ENCODE measurements around the gene PDP2.
"Not testable (repeated sequence)": the region's sequence is repeated elsewhere in the genome, so short reads cannot be mapped to it uniquely, and the experiment has no call there.

Gene PDP2

GRCh38 chr16:66858740-66859396 is 21.4 kb upstream of the PDP2 start:
- WGBS (ENCODE audit: insufficient coverage), result 59% methylated on average over 3 of the region's 4 CpGs
- Histone ChIP-seq H3K4me3 (ENCODE audit: control insufficient read depth in 1 of 7, extremely low read depth in 1 of 7, insufficient read depth in 4 of 7, low read depth in 2 of 7, low read length in 6 of 7) (no peak overlapping the region), H3K27ac (ENCODE audit: insufficient read depth in 1 of 2, low read depth in 1 of 2, low read length in 2 of 2, poor library complexity in 1 of 2, severe bottlenecking in 2 of 2) (no peak overlapping the region), H3K4me1 (ENCODE audit: control extremely low read depth in 1 of 4, control insufficient read depth in 4 of 4, insufficient read depth in 4 of 4, low read length in 3 of 4) (peaks cover 0 to 3% (median under 1%) of the 10 kb centered on the region in 4 experiments), H3K9me3 (ENCODE audit: control extremely low read depth in 1 of 5, control insufficient read depth in 4 of 5, insufficient read depth in 2 of 5, low read depth in 1 of 5, low read length in 4 of 5) (no peaks in the 10 kb centered on the region), H3K36me3 (ENCODE audit: control insufficient read depth in 4 of 4, insufficient read depth in 4 of 4, low read length in 3 of 4) (no peaks in the 10 kb centered on the region), H3K27me3 (replicated peaks in 2 of 5; ENCODE audit: control insufficient read depth in 4 of 5, insufficient read depth in 5 of 5, low read length in 4 of 5) (peaks cover 0 to 6% (median 0%) of the 10 kb centered on the region in 5 experiments)
- no peak for DNase-seq
- ChIA-PET CTCF (interaction anchor here (1.0 to 2.4 kb wide), 3 partner anchors 9 to 26 kb away, joined by 3 to 10 read pairs (median 9); no protein-coding TSS in a partner anchor), POLR2A (interaction anchor here (0.6 kb wide), 1 partner anchor 74 kb away, joined by 3 read pairs; no protein-coding TSS in a partner anchor)

DNA sequence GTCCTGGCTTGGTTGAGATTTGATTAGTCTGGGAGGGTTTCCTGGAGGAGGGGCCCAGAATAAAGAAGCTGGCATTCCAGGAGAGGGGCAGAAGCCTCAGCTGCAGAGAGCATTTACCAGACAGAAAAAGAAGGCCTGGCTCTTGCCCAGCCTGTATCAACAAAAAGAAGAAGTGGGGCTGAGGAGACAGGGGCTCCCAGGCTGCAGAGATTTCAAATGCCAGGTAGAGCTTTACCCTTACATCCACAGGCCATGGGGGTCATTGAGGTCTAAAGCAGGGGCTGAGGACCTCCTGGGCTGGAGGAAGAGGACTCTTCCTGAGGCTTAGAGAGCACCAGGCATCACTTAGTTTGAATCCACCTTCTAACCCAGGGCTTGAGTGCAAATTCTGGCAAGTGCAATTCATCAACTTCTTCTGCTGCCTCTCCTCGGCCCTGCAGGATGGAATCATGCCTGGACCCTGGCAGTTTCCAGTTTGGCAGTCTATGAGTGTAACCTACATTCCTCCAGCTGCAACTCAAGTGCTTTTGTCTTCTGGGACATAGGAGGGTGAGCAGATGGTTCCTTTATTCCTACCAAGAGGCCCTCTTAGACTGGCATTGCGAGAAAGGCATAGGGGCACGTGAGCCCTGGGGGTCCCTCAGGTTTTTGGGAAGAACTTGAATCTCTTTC is 20.8 kb upstream of the PDP2 start:
- peaks cover 0 to 4% (median 0%) of the 10 kb centered on the region in 5 experiments for H3K27me3 ChIP-seq (replicated peaks in 2 of 5; ENCODE audit: control insufficient read depth in 4 of 5, insufficient read depth in 5 of 5, low read length in 4 of 5)
- 87% methylated on average over 3 of the region's 3 CpGs for WGBS (ENCODE audit: insufficient coverage)
- no peak overlapping the region for H3K4me3 ChIP-seq (ENCODE audit: control insufficient read depth in 1 of 7, extremely low read depth in 1 of 7, insufficient read depth in 4 of 7, low read depth in 2 of 7, low read length in 6 of 7)
- no peak for DNase-seq
- ChIA-PET POLR2A (no interaction called here), CTCF (interaction anchor here (1.0 to 2.4 kb wide), 4 partner anchors 8 to 29 kb away, joined by 3 to 10 read pairs (median 6); partner anchors contain the start of gene NAE1)
- H3K4me1 ChIP-seq (ENCODE audit: control extremely low read depth in 1 of 4, control insufficient read depth in 4 of 4, insufficient read depth in 4 of 4, low read length in 3 of 4), result peaks cover 0 to 3% (median under 1%) of the 10 kb centered on the region in 4 experiments
- H3K9me3 ChIP-seq (ENCODE audit: control extremely low read depth in 1 of 5, control insufficient read depth in 4 of 5, insufficient read depth in 2 of 5, low read depth in 1 of 5, low read length in 4 of 5), result no peaks in the 10 kb centered on the region
- H3K36me3 ChIP-seq (ENCODE audit: control insufficient read depth in 4 of 4, insufficient read depth in 4 of 4, low read length in 3 of 4), result no peaks in the 10 kb centered on the region
- H3K27ac ChIP-seq (ENCODE audit: insufficient read depth in 1 of 2, low read depth in 1 of 2, low read length in 2 of 2, poor library complexity in 1 of 2, severe bottlenecking in 2 of 2), result no peak overlapping the region

- H3K27ac ChIP-seq (ENCODE audit: insufficient read depth in 1 of 2, low read depth in 1 of 2, low read length in 2 of 2, poor library complexity in 1 of 2, severe bottlenecking in 2 of 2), result no peak overlapping the region
- H3K4me3 ChIP-seq (ENCODE audit: control insufficient read depth in 1 of 7, extremely low read depth in 1 of 7, insufficient read depth in 4 of 7, low read depth in 2 of 7, low read length in 6 of 7), result no peak overlapping the region
- H3K4me1 ChIP-seq (ENCODE audit: control extremely low read depth in 1 of 4, control insufficient read depth in 4 of 4, insufficient read depth in 4 of 4, low read length in 3 of 4), result peaks cover 0 to 3% (median under 1%) of the 10 kb centered on the region in 4 experiments
- no peaks in the 10 kb centered on the region for H3K27me3 ChIP-seq (replicated peaks in 2 of 5; ENCODE audit: control insufficient read depth in 4 of 5, insufficient read depth in 5 of 5, low read length in 4 of 5)
- DNase-seq, result no peak
- H3K9me3 ChIP-seq (ENCODE audit: control extremely low read depth in 1 of 5, control insufficient read depth in 4 of 5, insufficient read depth in 2 of 5, low read depth in 1 of 5, low read length in 4 of 5), result no peaks in the 10 kb centered on the region
- WGBS (ENCODE audit: insufficient coverage), result 98% methylated on average over 7 of the region's 8 CpGs
- ChIA-PET CTCF (interaction anchor here (0.8 to 1.5 kb wide), 3 partner anchors 13 to 32 kb away, joined by 4 to 5 read pairs (median 5); partner anchors contain the start of genes CA7 and NAE1), POLR2A (no interaction called here)
- no peaks in the 10 kb centered on the region for H3K36me3 ChIP-seq (ENCODE audit: control insufficient read depth in 4 of 4, insufficient read depth in 4 of 4, low read length in 3 of 4)
Observed at GRCh38 chr16:66862023-66862520, 18.2 kb upstream of the PDP2 start.

GRCh38 chr16:66863707-66864106 is 16.6 kb upstream of the PDP2 start:
- H3K27ac ChIP-seq (ENCODE audit: insufficient read depth in 1 of 2, low read depth in 1 of 2, low read length in 2 of 2, poor library complexity in 1 of 2, severe bottlenecking in 2 of 2), result no peak overlapping the region
- H3K36me3 ChIP-seq (ENCODE audit: control insufficient read depth in 4 of 4, insufficient read depth in 4 of 4, low read length in 3 of 4), result no peaks in the 10 kb centered on the region
- no peaks in the 10 kb centered on the region for H3K9me3 ChIP-seq (ENCODE audit: control extremely low read depth in 1 of 5, control insufficient read depth in 4 of 5, insufficient read depth in 2 of 5, low read depth in 1 of 5, low read length in 4 of 5)
- H3K4me1 ChIP-seq (ENCODE audit: control extremely low read depth in 1 of 4, control insufficient read depth in 4 of 4, insufficient read depth in 4 of 4, low read length in 3 of 4), result peaks cover 0 to 3% (median under 1%) of the 10 kb centered on the region in 4 experiments
- no peaks in the 10 kb centered on the region for H3K27me3 ChIP-seq (replicated peaks in 2 of 5; ENCODE audit: control insufficient read depth in 4 of 5, insufficient read depth in 5 of 5, low read length in 4 of 5)
- DNase-seq, result no peak
- no peak overlapping the region for H3K4me3 ChIP-seq (ENCODE audit: control insufficient read depth in 1 of 7, extremely low read depth in 1 of 7, insufficient read depth in 4 of 7, low read depth in 2 of 7, low read length in 6 of 7)
- POLR2A ChIA-PET, result no interaction called here
- CTCF ChIA-PET, result interaction anchor here (1.5 to 1.7 kb wide), 2 partner anchors 17 to 20 kb away, joined by 5 read pairs; partner anchors contain the start of gene CA7

DNA sequence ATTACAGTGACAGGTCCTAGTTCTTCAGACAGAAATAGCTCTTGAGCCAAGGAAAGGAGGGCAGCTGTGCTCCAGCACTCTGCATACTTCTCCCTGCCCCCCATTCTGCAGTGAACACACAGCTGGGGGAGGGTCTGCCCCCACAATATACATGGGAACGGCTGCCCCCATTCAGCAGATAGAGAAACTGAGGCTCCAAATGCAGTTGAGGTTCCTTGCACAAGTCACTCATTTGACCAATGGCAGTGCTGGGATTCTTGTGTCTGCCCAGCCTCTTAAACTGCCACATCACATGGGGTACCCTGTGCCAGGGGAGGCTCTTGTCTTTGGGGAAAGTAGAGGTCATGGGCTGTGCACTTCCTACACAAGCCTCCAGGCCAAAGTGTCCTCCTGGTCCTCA is 10.9 kb upstream of the PDP2 start:
- WGBS (ENCODE audit: insufficient coverage), result 100% methylated on average over 1 of the region's 1 CpG
- H3K27me3 ChIP-seq (replicated peaks in 2 of 5; ENCODE audit: control insufficient read depth in 4 of 5, insufficient read depth in 5 of 5, low read length in 4 of 5), result no peaks in the 10 kb centered on the region
- no peak for DNase-seq
- peaks cover 0 to 13% (median 10%) of the 10 kb centered on the region in 4 experiments for H3K4me1 ChIP-seq (ENCODE audit: control extremely low read depth in 1 of 4, control insufficient read depth in 4 of 4, insufficient read depth in 4 of 4, low read length in 3 of 4)
- H3K27ac ChIP-seq (ENCODE audit: insufficient read depth in 1 of 2, low read depth in 1 of 2, low read length in 2 of 2, poor library complexity in 1 of 2, severe bottlenecking in 2 of 2), result no peak overlapping the region
- ChIA-PET CTCF (interaction anchor here (2.2 to 7.2 kb wide), 6 partner anchors 12 to 50 kb away, joined by 6 to 91 read pairs (median 45); partner anchors contain the start of genes CA7, NAE1 and PDP2), POLR2A (no interaction called here)
- H3K9me3 ChIP-seq (ENCODE audit: control extremely low read depth in 1 of 5, control insufficient read depth in 4 of 5, insufficient read depth in 2 of 5, low read depth in 1 of 5, low read length in 4 of 5), result no peaks in the 10 kb centered on the region
- H3K4me3 ChIP-seq (ENCODE audit: control insufficient read depth in 1 of 7, extremely low read depth in 1 of 7, insufficient read depth in 4 of 7, low read depth in 2 of 7, low read length in 6 of 7), result no peak overlapping the region
- H3K36me3 ChIP-seq (ENCODE audit: control insufficient read depth in 4 of 4, insufficient read depth in 4 of 4, low read length in 3 of 4), result no peaks in the 10 kb centered on the region

- H3K36me3 ChIP-seq (ENCODE audit: control insufficient read depth in 4 of 4, insufficient read depth in 4 of 4, low read length in 3 of 4); H3K4me3 ChIP-seq (ENCODE audit: control insufficient read depth in 1 of 7, extremely low read depth in 1 of 7, insufficient read depth in 4 of 7, low read depth in 2 of 7, low read length in 6 of 7); DNase-seq; H3K27me3 ChIP-seq (replicated peaks in 2 of 5; ENCODE audit: control insufficient read depth in 4 of 5, insufficient read depth in 5 of 5, low read length in 4 of 5); POLR2A ChIA-PET; H3K27ac ChIP-seq (ENCODE audit: insufficient read depth in 1 of 2, low read depth in 1 of 2, low read length in 2 of 2, poor library complexity in 1 of 2, severe bottlenecking in 2 of 2); H3K9me3 ChIP-seq (ENCODE audit: control extremely low read depth in 1 of 5, control insufficient read depth in 4 of 5, insufficient read depth in 2 of 5, low read depth in 1 of 5, low read length in 4 of 5): not testable (repeated sequence)
- peaks cover 0 to 20% (median 11%) of the 10 kb centered on the region in 4 experiments for H3K4me1 ChIP-seq (ENCODE audit: control extremely low read depth in 1 of 4, control insufficient read depth in 4 of 4, insufficient read depth in 4 of 4, low read length in 3 of 4)
- CTCF ChIA-PET, result interaction anchor here (1.0 to 7.2 kb wide), 8 partner anchors 9 to 220 kb away, joined by 3 to 91 read pairs (median 4); partner anchors contain the start of genes NAE1 and PDP2
- WGBS (ENCODE audit: insufficient coverage), result 87% methylated on average over 2 of the region's 2 CpGs
Observed at GRCh38 chr16:66871363-66871762, 9.0 kb upstream of the PDP2 start.

All from common myeloid progenitor, CD34-positive (primary cell).